ENCODE data around the gene AP4B1.

DNA sequence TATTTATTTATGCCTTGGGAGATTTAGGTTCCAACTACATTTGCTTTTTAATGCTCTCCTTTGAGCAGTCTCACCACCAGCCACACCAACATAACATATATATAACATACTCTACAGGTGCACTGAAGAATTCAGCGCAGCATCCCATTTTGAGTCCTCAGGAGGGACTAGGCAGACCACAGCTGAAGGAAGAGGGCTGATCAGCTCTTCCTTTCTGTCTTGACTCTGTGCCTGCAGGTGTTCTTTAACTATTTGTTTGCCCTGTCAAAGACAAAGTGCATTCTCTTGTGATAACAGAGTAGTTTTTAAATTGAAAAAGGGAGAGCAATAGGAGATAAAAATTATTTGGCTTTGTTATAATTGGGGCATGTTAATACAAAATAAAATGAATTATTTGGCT is 41.5 kb upstream of the AP4B1 start:
- no peak for TF ChIP-seq POLR2AphosphoS5 (IDR thresholded peaks at IDR 0.05)
- TF ChIP-seq, protein P1, sequence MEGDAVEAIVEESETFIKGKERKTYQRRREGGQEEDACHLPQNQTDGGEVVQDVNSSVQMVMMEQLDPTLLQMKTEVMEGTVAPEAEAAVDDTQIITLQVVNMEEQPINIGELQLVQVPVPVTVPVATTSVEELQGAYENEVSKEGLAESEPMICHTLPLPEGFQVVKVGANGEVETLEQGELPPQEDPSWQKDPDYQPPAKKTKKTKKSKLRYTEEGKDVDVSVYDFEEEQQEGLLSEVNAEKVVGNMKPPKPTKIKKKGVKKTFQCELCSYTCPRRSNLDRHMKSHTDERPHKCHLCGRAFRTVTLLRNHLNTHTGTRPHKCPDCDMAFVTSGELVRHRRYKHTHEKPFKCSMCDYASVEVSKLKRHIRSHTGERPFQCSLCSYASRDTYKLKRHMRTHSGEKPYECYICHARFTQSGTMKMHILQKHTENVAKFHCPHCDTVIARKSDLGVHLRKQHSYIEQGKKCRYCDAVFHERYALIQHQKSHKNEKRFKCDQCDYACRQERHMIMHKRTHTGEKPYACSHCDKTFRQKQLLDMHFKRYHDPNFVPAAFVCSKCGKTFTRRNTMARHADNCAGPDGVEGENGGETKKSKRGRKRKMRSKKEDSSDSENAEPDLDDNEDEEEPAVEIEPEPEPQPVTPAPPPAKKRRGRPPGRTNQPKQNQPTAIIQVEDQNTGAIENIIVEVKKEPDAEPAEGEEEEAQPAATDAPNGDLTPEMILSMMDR (IDR thresholded peaks at IDR 0.05), result no peak

Measured in esophagus muscularis mucosa (tissue), 3 donors.